GM12801 (cell line): Measurements from ENCODE around the gene GNB3.

Experiments used
- TF ChIP-seq, protein P1 (sequence below): IDR thresholded peaks from one replicate; pipeline ENCODE4 v1.5.1; 2011; ENCODE audit warnings: control low read depth; ENCODE audit not compliant: insufficient read length; ENCODE audit errors: extremely low read depth

The GNB3 gene

DNA sequence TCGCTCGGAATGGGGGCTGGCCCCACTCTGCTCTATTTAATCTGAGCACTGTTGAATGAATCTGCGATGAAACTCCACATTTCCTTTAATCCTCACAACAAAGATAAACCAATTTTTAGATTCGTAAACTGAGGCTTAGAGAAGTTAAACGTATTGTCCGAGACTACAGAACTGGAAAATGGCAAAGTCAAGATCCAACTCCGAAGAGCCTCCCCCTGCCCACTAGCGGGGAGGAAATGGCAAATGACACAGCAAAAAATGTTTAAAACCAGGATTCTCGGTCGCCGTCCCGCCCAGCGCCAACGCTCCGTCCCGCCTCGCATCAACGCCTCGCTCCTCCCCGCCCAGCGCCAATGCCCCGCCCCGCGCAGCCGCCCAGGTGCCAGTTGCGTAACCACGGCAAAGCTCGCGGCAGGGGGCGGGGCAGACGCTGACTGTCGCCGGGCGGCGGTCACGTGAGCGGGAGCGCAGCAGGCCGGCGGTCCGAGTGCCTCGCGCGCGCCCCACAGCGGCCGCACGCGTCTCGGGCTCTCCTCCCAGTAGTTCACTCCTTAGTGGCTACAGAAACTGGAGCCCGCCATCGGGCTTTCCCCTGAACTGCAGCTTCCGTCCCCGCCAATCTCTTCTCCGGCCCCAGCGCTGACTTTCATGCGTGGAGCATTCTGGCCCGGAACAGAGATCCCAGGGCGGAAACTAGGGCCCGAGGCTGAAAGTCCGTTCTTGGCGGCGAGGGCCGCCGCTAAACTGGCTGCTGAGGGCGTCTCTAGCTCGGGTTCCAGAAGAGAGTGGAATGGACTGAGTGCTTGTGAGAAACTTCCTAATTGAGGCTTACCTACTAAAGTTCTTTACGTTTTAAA lies 50.3 kb downstream of the GNB3 start:
- TF ChIP-seq, protein P1, sequence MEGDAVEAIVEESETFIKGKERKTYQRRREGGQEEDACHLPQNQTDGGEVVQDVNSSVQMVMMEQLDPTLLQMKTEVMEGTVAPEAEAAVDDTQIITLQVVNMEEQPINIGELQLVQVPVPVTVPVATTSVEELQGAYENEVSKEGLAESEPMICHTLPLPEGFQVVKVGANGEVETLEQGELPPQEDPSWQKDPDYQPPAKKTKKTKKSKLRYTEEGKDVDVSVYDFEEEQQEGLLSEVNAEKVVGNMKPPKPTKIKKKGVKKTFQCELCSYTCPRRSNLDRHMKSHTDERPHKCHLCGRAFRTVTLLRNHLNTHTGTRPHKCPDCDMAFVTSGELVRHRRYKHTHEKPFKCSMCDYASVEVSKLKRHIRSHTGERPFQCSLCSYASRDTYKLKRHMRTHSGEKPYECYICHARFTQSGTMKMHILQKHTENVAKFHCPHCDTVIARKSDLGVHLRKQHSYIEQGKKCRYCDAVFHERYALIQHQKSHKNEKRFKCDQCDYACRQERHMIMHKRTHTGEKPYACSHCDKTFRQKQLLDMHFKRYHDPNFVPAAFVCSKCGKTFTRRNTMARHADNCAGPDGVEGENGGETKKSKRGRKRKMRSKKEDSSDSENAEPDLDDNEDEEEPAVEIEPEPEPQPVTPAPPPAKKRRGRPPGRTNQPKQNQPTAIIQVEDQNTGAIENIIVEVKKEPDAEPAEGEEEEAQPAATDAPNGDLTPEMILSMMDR: no peak

DNA sequence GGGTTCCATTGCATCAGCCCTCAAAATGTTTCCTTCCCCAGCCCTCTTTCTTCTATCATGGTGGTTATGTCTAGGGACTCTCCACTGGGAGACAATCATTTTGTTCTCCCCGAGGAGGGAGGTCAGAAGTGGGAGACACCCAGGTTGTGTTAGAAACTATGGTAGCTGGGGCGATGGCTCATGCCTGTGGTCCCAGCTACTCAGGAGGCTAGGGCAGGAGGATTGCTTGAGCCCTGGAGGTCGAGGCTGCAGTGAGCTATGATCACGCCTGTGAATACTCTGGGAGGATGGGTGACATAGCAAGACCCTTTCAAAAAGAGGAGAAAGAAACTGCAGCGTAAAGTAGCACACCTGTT lies 50.9 kb downstream of the GNB3 start:
- TF ChIP-seq, protein P1: no peak

DNA sequence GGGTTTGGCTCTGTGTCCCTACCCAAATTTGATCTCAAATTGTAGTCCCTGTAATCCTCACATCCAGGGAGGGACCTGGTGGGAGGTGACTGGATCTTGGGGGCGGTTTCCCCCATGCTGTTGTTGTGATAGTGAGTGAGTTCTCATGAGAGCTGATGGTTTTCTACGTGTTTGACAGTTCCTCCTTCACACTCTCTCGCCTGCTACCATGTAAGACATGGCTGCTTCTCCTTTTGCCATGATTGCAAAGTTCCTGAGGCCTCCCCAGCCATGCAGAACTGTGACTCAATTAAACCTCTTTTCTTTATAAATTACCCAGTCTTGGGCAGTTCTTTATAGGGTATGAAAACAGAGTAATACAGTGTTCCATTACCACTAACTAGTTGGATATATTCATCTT lies 53.6 kb downstream of the GNB3 start:
- TF ChIP-seq, protein P1: no peak
